HepG2 (cell line): ENCODE results near the gene CDYL. TPM values are rescaled to one million over a fixed set of nuclear protein-coding genes. Genes with fewer than 3 reads are reported as not detected.

Experiments
- ATAC-seq: fragments of 200-7000 bp; cut with Tn5 transposase; 3 replicates; pipeline ENCODE4 v1.9.1; 2020; ENCODE audit warnings: mild to moderate bottlenecking, moderate library complexity
- BruUV-seq: library from RNA; stranded (reverse); fragments of 400-500 nt; replicated peaks from 2 replicates; lab custom pipeline; 2021; lab: Mats Ljungman, UMichigan
- CTCF ChIA-PET: fragments of 300-600 bp; formaldehyde crosslinking; extraction: SDS; loops from one replicate; lab custom pipeline; 2021; ENCODE audit warnings: low total read pairs, inconsistent platforms, low intra/inter-chr PET ratio; lab: Yijun Ruan, JAX
- POLR2A ChIA-PET: fragments of 350-600 bp; sonication (Branson Sonifier 250); formaldehyde crosslinking; loops from one replicate; lab custom pipeline; 2020; ENCODE audit warnings: antibody characterized with exemption, inconsistent platforms; lab: Yijun Ruan, JAX
- DNase-seq: peaks from one replicate; pipeline ENCODE4 v3.0.0-alpha.2; 2015; ENCODE audit warnings: low spot score
- FAIRE-seq: peaks from 3 replicates; lab custom pipeline; 2011; peaks lifted over from hg19 to GRCh38; lab: Jason Lieb, UNC
- H2AFZ ChIP-seq: one replicate; pipeline ENCODE4 v1.6.1; 2011; ENCODE audit warnings: low read length, inconsistent platforms
- H3K27ac ChIP-seq: fragments of 300-600 bp; 3 replicates; pipeline ENCODE4 v1.8.0; 2011; ENCODE audit warnings: mixed run types, mild to moderate bottlenecking, mixed read lengths, low read length, inconsistent platforms; ENCODE audit not compliant: insufficient read depth; ENCODE audit errors: extremely low read length
- H3K27me3 ChIP-seq, 2 experiments: fragments of 200-600 bp in 1 of 2; 2 replicates in 1 of 2; 3 replicates in 1 of 2; pipeline versions ENCODE4 v1.6.0 to v1.8.0; 2011; ENCODE audit warnings: low read length in 2 of 2, mild to moderate bottlenecking in 2 of 2, moderate library complexity in 2 of 2, inconsistent platforms in 1 of 2; ENCODE audit not compliant: insufficient read depth in 2 of 2, control insufficient read depth in 1 of 2
- H3K36me3 ChIP-seq, 2 experiments: fragments of 200-600 bp in 1 of 2; replicated peaks in 1 of 2; 2 replicates in 1 of 2; 3 replicates in 1 of 2; pipeline versions ENCODE4 v1.5.1 to v1.8.0; 2011; ENCODE audit warnings: low read length in 2 of 2, inconsistent platforms in 1 of 2; ENCODE audit not compliant: insufficient read depth in 2 of 2, control insufficient read depth in 1 of 2
- H3K4me1 ChIP-seq: 2 replicates; pipeline ENCODE4 v1.5.1; 2012; ENCODE audit warnings: low read length, inconsistent platforms; ENCODE audit not compliant: insufficient read depth
- H3K4me2 ChIP-seq: 2 replicates; pipeline ENCODE4 v1.6.0; 2011; ENCODE audit warnings: low read depth, low read length, inconsistent platforms
- H3K4me3 ChIP-seq, 3 experiments: fragments of 200-600 bp in 1 of 3; sonication (generic), shearing (Covaris generic) in 1 of 3; replicated peaks in 1 of 3; 2 replicates each; pipeline ENCODE4 v1.5.1; 2011 to 2016; ENCODE audit warnings: low read length in 3 of 3, inconsistent platforms in 2 of 3, low read depth in 2 of 3, mild to moderate bottlenecking in 2 of 3, control low read depth in 1 of 3, mixed read lengths in 1 of 3; ENCODE audit not compliant: insufficient read depth in 1 of 3
- H3K79me2 ChIP-seq: one replicate; pipeline ENCODE4 v1.6.1; 2011; ENCODE audit warnings: low read length, inconsistent platforms; ENCODE audit not compliant: insufficient read depth
- H3K9ac ChIP-seq: 2 replicates; pipeline ENCODE4 v1.6.0; 2011; ENCODE audit warnings: mild to moderate bottlenecking, low read depth, low read length, inconsistent platforms; ENCODE audit not compliant: insufficient read depth
- H3K9me3 ChIP-seq: 2 replicates; pipeline ENCODE4 v1.5.1; 2012; ENCODE audit warnings: mild to moderate bottlenecking, low read length
- H4K20me1 ChIP-seq: 2 replicates; pipeline ENCODE4 v1.6.0; 2011; ENCODE audit warnings: inconsistent platforms, mild to moderate bottlenecking, low read length, moderate library complexity; ENCODE audit not compliant: insufficient read depth
- AHR ChIP-seq: IDR thresholded peaks from 2 replicates; pipeline ENCODE4 v1.6.1; 2018; ENCODE audit warnings: missing genetic modification reagents, missing compliant biosample characterization
- BRCA1 ChIP-seq: sonication (generic); formaldehyde crosslinking; IDR thresholded peaks from 2 replicates; pipeline ENCODE4 v1.4.0; 2020; ENCODE audit warnings: missing genetic modification reagents
- CREB3 ChIP-seq: sonication (generic); formaldehyde crosslinking; IDR thresholded peaks from 2 replicates; pipeline ENCODE4 v1.5.0; 2020; ENCODE audit warnings: missing genetic modification reagents
- E2F1 ChIP-seq: sonication (generic); formaldehyde crosslinking; IDR thresholded peaks from 2 replicates; pipeline ENCODE4 v1.5.0; 2020; ENCODE audit warnings: missing genetic modification reagents
- HMGXB4 ChIP-seq, 2 experiments: sonication (generic) in 1 of 2; formaldehyde crosslinking in 1 of 2; IDR thresholded peaks; 2 replicates each; pipeline versions ENCODE4 v1.4.0 to v1.6.1; 2018 to 2020; ENCODE audit warnings: missing genetic modification reagents in 2 of 2, borderline replicate concordance in 1 of 2, low read depth in 1 of 2, mild to moderate bottlenecking in 1 of 2, missing biosample characterization in 1 of 2
- NFYB ChIP-seq: sonication (generic); formaldehyde crosslinking; IDR thresholded peaks from 2 replicates; pipeline ENCODE4 v1.4.0; 2020; ENCODE audit warnings: missing genetic modification reagents
- PRDM10 ChIP-seq: sonication (generic); formaldehyde crosslinking; IDR thresholded peaks from 2 replicates; pipeline ENCODE4 v1.4.0; 2020; ENCODE audit warnings: low read depth, missing genetic modification reagents
- REPIN1 ChIP-seq: sonication (generic); formaldehyde crosslinking; IDR thresholded peaks from 2 replicates; pipeline ENCODE4 v1.8.0; 2022; ENCODE audit warnings: missing genetic modification reagents, low read depth, mild to moderate bottlenecking, borderline replicate concordance
- SRY ChIP-seq: sonication (generic); formaldehyde crosslinking; IDR thresholded peaks from 2 replicates; pipeline ENCODE4 v1.8.0; 2022; ENCODE audit warnings: mild to moderate bottlenecking, missing genetic modification reagents
- TBL1XR1 ChIP-seq: fragments of 150-350 bp; IDR thresholded peaks from 2 replicates; pipeline ENCODE4 v1.6.1; 2014; ENCODE audit warnings: borderline replicate concordance, low read length; ENCODE audit not compliant: partially characterized antibody
- THAP11 ChIP-seq: IDR thresholded peaks from 2 replicates; pipeline ENCODE4 v1.6.1; 2016; ENCODE audit warnings: missing biosample characterization, missing genetic modification reagents
- ZNF12 ChIP-seq: sonication (generic); formaldehyde crosslinking; IDR thresholded peaks from 2 replicates; pipeline ENCODE4 v1.5.0; 2020; ENCODE audit warnings: missing genetic modification reagents
- ZNF234 ChIP-seq: sonication (generic); formaldehyde crosslinking; conservative IDR thresholded peaks from 2 replicates; pipeline ENCODE4 v1.5.1; 2020; ENCODE audit warnings: mild to moderate bottlenecking, missing genetic modification reagents
- ZNF574 ChIP-seq: sonication (generic); formaldehyde crosslinking; IDR thresholded peaks from 2 replicates; pipeline ENCODE4 v1.4.0; 2020; ENCODE audit warnings: missing genetic modification reagents
- WGBS: methylation state at CpG from one replicate; pipeline ENCODE4 v1.1.6; 2017; ENCODE audit warnings: low lambda C conversion rate; 5-methylcytosine and 5-hydroxymethylcytosine counted together
- in situ Hi-C: cut with HindIII; loops from 2 replicates; pipeline ENCODE4 v1.10.0; 2017; ENCODE audit warnings: low pct_unique_long_range_greater_than_20kb; ENCODE audit not compliant: extremely low pct_ligation_motif_present
- intact Hi-C: fragments of 100-400 bp; cut with micrococcal nuclease; formaldehyde crosslinking; loops from one replicate; pipeline ENCODE4 v1.10.0; 2022; ENCODE audit not compliant: unreplicated experiment
- polyA plus RNA-seq, 8 experiments: library from polyadenylated mRNA; depleted of rRNA in 3 of 8; stranded (reverse) in 7 of 8; unstranded in 1 of 8; fragments of >200 nt; fragmentation: Illumina TruSeq in 4 of 8; extraction: Trizol in 4 of 8; gene quantifications; 2 replicates each; pipeline versions ENCODE4 v1.2.1 to v1.2.3, GENCODE V29; 2011 to 2016; ENCODE audit warnings: low read depth in 4 of 8, missing spikeins in 1 of 8, mixed read lengths in 1 of 8; ENCODE audit not compliant: insufficient read depth in 1 of 8
- total RNA-seq, 5 experiments: library from RNA; depleted of rRNA; stranded (reverse); fragments of >200 nt; fragmentation: Illumina TruSeq; extraction: Trizol; gene quantifications; 2 replicates each; pipeline ENCODE4 v1.2.3, GENCODE V29; 2016; ENCODE audit warnings: low read depth in 1 of 5

CDYL gene
- total and polyA plus RNA-seq, 2 of the 13 experiments (the other 11 are each of a cell fraction or from before 2014, with no cell fraction given) = 22.8 to 105 TPM

GRCh38 chr6:4983322-4983721 is 207.1 kb downstream of the CDYL start:
- FAIRE-seq (peak; percentile 66), ATAC-seq (peak; percentile 69), DNase-seq (peak; percentile 21)
- Histone ChIP-seq H3K4me3 (no peak overlapping the region), H4K20me1 (no peaks in the 10 kb centered on the region), H3K79me2 (no peaks in the 10 kb centered on the region), H3K36me3 (no peaks in the 10 kb centered on the region), H3K9me3 (peaks cover 9% of the 10 kb centered on the region), H3K9ac (no peak overlapping the region), H2AFZ (no peak overlapping the region), H3K4me1 (peaks cover 26% of the 10 kb centered on the region), H3K4me2 (peak overlapping the region; percentile 52), H3K27me3 (no peaks in the 10 kb centered on the region; a peak in 1 of 5 replicates), H3K27ac (no peak overlapping the region)
- ChIA-PET CTCF (no interaction called here), POLR2A (interaction anchor here (1.7 kb wide), 1 partner anchor 20 kb away, joined by 8 read pairs; no protein-coding TSS in a partner anchor)
- intact Hi-C loops = no loop called here
- in situ Hi-C loops = no loop called here
- no TSS peak for BruUV-seq
- 37% methylated on average over 6 of the region's 6 CpGs for WGBS
- TF ChIP-seq AHR (CRISPR knock-in tag) = no peak
- no peak for TF ChIP-seq ZNF234 (CRISPR knock-in tag)
- TF ChIP-seq E2F1 (CRISPR knock-in tag) = no peak
- no peak for TF ChIP-seq NFYB (CRISPR knock-in tag)
- no peak for TF ChIP-seq TBL1XR1
- TF ChIP-seq ZNF12 = no peak
- TF ChIP-seq SRY (CRISPR knock-in tag) = no peak
- TF ChIP-seq ZNF574 = no peak
- no peak for TF ChIP-seq BRCA1 (CRISPR knock-in tag)
- TF ChIP-seq REPIN1 (CRISPR knock-in tag) = no peak
- no peak for TF ChIP-seq CREB3 (CRISPR knock-in tag)
- TF ChIP-seq PRDM10 (CRISPR knock-in tag) = no peak
- TF ChIP-seq THAP11 (CRISPR knock-in tag) = 0 out of 2 replicates have a peak, but pooled peaks have one; percentile 34
- TF ChIP-seq HMGXB4 (CRISPR knock-in tag; IDR thresholded peaks at IDR 0.05; ENCODE audit: borderline replicate concordance in 1 of 2, low read depth in 1 of 2) = no peak
